ENCODE data around the gene DBX2. TPM values are rescaled to one million over a fixed set of nuclear protein-coding genes. Genes with fewer than 3 reads are reported as not detected.
"Not testable (repeated sequence)": the region's sequence is repeated elsewhere in the genome, so short reads cannot be mapped to it uniquely, and the experiment has no call there.

Gene DBX2
- not detected for total RNA-seq

DNA sequence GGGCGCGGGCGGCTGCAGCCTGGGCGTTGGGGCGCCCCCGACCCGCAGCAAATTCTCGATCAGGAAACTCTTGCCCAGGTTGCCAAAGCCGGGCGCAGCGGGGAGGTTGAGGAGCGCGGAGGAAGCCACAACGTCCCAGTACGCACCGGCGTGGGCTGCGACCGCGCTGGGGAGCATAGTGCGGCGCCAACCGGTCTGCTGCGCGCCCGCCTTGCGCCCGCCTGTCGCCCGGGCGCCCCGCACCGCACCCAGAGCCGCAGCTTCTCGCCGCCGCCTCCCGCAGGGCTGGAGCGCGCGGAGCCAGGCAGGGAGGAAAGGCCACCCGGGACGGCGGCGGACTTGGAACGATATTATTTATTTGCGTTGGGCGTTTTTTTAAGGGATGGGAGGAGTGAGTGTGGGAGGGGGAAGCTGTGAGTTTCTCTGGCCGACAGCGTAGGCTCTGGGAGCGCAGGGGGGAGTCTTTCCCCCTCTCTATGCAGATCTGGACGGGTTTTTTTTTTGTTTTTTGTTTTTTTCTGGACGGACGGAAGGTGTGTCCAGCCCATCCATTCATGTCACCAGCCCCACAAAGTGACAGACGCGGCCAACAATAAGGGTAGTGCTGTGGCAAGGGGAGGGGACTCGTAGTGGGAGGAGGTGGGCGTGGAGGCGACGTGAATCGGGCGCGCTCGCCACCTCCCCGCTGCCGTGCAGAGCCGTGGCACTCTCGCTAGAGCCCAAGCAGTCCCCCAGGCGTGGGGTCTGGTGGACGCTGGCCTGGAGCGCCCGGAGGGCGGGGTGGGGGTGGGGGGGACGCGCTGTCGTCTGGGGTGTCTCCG, at the start of gene DBX2:
TSS of gene DBX2 (minus strand) at position 349 of the 821 bp plus-strand sequence. CDS start at position 177, 172 bp downstream.
- Histone ChIP-seq H3K9me3 (no peaks in the 10 kb centered on the region), H3K27me3 (no peaks in the 10 kb centered on the region), H3K36me3 (no peaks in the 10 kb centered on the region), H3K4me1 (peaks cover 0 to 3% of the 10 kb centered on the region in 2 donors), H3K27ac (no peak within 1 kb of the TSS), H3K4me3 (peak within 1 kb of the TSS; percentile 47 to 71)
- TF ChIP-seq, protein P1, sequence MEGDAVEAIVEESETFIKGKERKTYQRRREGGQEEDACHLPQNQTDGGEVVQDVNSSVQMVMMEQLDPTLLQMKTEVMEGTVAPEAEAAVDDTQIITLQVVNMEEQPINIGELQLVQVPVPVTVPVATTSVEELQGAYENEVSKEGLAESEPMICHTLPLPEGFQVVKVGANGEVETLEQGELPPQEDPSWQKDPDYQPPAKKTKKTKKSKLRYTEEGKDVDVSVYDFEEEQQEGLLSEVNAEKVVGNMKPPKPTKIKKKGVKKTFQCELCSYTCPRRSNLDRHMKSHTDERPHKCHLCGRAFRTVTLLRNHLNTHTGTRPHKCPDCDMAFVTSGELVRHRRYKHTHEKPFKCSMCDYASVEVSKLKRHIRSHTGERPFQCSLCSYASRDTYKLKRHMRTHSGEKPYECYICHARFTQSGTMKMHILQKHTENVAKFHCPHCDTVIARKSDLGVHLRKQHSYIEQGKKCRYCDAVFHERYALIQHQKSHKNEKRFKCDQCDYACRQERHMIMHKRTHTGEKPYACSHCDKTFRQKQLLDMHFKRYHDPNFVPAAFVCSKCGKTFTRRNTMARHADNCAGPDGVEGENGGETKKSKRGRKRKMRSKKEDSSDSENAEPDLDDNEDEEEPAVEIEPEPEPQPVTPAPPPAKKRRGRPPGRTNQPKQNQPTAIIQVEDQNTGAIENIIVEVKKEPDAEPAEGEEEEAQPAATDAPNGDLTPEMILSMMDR (IDR thresholded peaks at IDR 0.05) = no peak
- DNase-seq (ENCODE audit: low spot score in 2 of 2) = no peak
- intact Hi-C loops (cut with DNase I) = no loop called here

DNA sequence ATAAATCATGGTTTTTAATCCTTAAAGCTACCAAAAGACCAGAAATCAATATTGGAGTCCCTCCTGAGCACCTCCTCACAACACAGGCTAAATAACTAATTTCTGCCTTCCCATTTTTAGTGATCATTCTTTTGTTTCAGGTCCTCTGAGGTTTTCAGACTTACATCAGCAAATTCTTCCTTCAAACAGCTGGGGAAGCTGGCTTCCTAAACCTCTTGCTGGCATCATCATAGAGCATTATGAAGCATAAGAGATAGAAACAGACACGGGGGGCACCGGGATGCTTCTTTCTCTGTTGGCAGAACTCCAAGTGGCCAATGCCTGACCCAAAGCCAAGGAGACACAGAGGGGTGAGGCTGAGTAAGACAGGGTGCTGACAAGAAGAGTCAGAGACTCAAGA, 47.9 kb upstream of the DBX2 start:
- Histone ChIP-seq H3K36me3 (no peaks in the 10 kb centered on the region), H3K27ac (no peak overlapping the region), H3K9me3 (no peaks in the 10 kb centered on the region), H3K27me3 (no peaks in the 10 kb centered on the region), H3K4me1 (no peaks in the 10 kb centered on the region), H3K4me3 (no peak overlapping the region)
- TF ChIP-seq, protein P1 (IDR thresholded peaks at IDR 0.05) = no peak
- no peak for DNase-seq (ENCODE audit: low spot score in 2 of 2)
- intact Hi-C loops (cut with DNase I) = no loop called here

DNA sequence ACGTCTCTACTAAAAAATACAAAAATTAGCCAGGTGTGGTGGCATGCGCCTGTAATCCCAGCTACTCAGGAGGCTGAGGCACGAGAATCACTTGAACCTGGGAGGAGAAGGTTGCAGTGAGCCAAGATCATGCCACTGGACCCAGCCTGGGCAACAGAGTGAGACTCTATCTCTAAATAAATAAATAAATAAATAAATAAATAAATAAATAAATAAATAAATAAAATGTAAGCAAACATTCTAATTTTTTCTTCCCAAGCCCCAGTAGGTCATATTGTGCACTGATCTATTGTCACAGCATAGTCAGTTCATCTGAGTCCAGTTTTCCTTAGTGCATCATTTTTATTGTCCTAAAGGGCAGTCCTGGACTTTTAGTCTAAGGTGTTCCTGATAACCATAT, 44.5 kb upstream of the DBX2 start:
- H3K27me3 ChIP-seq = not testable (repeated sequence)

DNA sequence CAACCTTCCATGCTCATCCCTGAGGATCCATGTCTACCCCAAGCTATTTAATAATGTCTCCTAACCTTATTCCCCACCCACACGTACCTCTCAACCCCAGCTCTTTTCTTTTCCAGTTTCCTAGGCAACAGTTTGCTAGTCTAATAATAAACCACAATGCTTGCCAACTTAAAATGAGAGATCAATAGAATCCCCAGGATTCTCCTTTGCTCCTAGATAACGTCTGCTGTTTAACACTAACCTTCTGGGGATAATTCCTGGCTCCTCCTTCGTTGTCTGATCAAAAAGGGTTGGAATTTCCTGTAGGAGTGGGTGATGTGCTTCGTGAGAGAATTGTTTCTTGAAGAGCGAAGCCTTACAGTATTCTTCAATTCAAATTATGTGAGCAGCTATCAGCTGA, 42.2 kb upstream of the DBX2 start:
- H3K36me3 ChIP-seq = no peaks in the 10 kb centered on the region
- no peaks in the 10 kb centered on the region for H3K9me3 ChIP-seq
- no peak overlapping the region for H3K4me3 ChIP-seq
- no peak overlapping the region for H3K27ac ChIP-seq
- TF ChIP-seq, protein P1 (IDR thresholded peaks at IDR 0.05) = no peak
- no peaks in the 10 kb centered on the region for H3K27me3 ChIP-seq
- H3K4me1 ChIP-seq = no peaks in the 10 kb centered on the region
- intact Hi-C loops (cut with DNase I) = no loop called here
- DNase-seq (ENCODE audit: low spot score in 2 of 2) = no peak

More for the DNA sequence above, 44.5 kb upstream of the DBX2 start:
- H3K9me3 ChIP-seq; H3K27ac ChIP-seq; H3K4me3 ChIP-seq; H3K4me1 ChIP-seq; H3K36me3 ChIP-seq; intact Hi-C loops (cut with DNase I); DNase-seq (ENCODE audit: low spot score in 2 of 2): not testable (repeated sequence)

DNA sequence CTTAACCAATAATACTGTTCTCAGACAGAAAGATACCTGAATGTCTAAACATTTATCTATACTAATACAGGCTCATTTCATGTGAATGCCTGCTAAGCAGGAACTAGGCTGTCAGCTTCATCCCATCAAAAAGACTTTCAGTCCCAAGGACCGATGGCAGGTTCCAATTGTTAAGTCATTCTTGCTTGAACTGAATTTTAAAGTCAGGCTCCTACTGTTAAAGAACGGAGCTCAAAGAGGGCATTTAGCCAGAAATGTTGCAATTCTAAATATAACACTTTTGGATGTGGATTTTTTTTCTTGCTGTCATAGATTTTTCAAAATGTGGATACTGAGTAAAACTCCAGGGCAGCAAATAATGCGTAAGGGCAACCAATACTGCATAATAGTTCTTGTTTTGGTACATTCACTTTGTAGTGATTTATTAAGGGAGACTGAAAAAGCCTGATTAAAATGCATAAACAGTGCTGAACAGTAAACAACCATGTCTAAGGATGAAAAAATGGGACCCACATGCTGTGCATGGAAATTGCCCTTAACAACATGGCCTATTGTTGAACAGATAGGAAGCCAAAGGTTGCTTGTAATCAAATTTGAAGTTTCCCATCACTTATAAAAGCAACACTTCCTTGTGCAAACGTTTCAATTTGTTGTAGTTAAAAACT, 38.6 kb upstream of the DBX2 start:
- H3K27me3 ChIP-seq = no peaks in the 10 kb centered on the region
- TF ChIP-seq, protein P1 (IDR thresholded peaks at IDR 0.05) = no peak
- DNase-seq (ENCODE audit: low spot score in 2 of 2) = no peak
- no peak overlapping the region for H3K4me3 ChIP-seq
- H3K9me3 ChIP-seq = peaks cover 0 to 9% of the 10 kb centered on the region in 2 donors
- no peaks in the 10 kb centered on the region for H3K4me1 ChIP-seq
- intact Hi-C loops (cut with DNase I) = no loop called here
- no peaks in the 10 kb centered on the region for H3K36me3 ChIP-seq
- H3K27ac ChIP-seq = no peak overlapping the region

DNA sequence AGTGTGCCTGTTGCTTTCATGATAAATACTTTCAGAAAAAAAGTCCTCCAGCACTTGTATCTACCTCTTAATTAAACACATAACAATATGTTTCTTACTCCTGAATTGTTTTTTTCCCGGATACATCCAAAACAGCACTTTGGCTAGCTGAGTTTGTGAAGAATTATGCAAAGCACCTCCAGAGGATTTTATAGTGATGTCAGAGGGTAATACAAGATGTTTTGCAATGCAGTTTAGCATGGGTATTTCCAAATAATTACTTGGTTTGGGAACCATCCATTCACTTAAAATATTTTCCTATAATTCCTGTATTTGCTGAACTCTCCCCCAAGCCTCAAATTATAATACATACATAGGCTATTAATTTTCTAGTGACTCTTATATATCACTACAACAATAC, 37.7 kb upstream of the DBX2 start:
- peaks cover 0 to 9% of the 10 kb centered on the region in 2 donors for H3K9me3 ChIP-seq
- H3K27me3 ChIP-seq = no peaks in the 10 kb centered on the region
- no peaks in the 10 kb centered on the region for H3K36me3 ChIP-seq
- H3K27ac ChIP-seq = no peak overlapping the region
- no peak for DNase-seq (ENCODE audit: low spot score in 2 of 2)
- H3K4me3 ChIP-seq = no peak overlapping the region
- H3K4me1 ChIP-seq = no peaks in the 10 kb centered on the region
- TF ChIP-seq, protein P1 (IDR thresholded peaks at IDR 0.05) = no peak
- intact Hi-C loops (cut with DNase I) = no loop called here

DNA sequence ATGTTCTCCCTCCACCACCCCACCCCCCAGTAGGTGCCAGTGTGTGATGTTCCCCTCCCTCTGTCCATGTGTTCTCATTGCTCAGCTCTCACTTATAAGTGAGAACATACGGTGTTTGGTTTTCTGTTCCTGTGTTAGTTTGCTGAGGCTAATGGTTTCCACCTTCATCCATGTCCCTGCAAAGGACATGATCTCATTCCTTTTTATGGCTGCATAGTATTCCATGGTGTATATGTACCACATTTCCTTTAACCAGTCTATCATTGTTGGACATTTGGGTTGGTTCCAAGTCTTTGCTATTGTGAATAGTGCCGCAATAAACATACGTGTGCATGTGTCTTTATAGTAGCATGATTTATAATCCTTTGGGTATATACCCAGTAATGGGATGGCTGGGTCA, 33.3 kb upstream of the DBX2 start:
- H3K4me1 ChIP-seq; DNase-seq (ENCODE audit: low spot score in 2 of 2); H3K4me3 ChIP-seq; H3K27ac ChIP-seq; H3K9me3 ChIP-seq; intact Hi-C loops (cut with DNase I); H3K36me3 ChIP-seq; H3K27me3 ChIP-seq: not testable (repeated sequence)
